ENCODE results near the gene ST6GALNAC3.

- TF ChIP-seq, protein P1, sequence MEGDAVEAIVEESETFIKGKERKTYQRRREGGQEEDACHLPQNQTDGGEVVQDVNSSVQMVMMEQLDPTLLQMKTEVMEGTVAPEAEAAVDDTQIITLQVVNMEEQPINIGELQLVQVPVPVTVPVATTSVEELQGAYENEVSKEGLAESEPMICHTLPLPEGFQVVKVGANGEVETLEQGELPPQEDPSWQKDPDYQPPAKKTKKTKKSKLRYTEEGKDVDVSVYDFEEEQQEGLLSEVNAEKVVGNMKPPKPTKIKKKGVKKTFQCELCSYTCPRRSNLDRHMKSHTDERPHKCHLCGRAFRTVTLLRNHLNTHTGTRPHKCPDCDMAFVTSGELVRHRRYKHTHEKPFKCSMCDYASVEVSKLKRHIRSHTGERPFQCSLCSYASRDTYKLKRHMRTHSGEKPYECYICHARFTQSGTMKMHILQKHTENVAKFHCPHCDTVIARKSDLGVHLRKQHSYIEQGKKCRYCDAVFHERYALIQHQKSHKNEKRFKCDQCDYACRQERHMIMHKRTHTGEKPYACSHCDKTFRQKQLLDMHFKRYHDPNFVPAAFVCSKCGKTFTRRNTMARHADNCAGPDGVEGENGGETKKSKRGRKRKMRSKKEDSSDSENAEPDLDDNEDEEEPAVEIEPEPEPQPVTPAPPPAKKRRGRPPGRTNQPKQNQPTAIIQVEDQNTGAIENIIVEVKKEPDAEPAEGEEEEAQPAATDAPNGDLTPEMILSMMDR (IDR thresholded peaks at IDR 0.05): peak; percentile 86 to 91 (median 87)
- TF ChIP-seq POLR2A (IDR thresholded peaks at IDR 0.05): no peak
Observed at GRCh38 chr1:76330991-76331603, 256.6 kb downstream of the ST6GALNAC3 start.

All from testis (tissue), 2 donors.